GM12801 (cell line): ENCODE results near the gene CCDC74B.
"Not testable (repeated sequence)": the region's sequence is repeated elsewhere in the genome, so short reads cannot be mapped to it uniquely, and the experiment has no call there.

ENCODE experiments used
- CTCF ChIP-seq: IDR thresholded peaks from one replicate; pipeline ENCODE4 v1.5.1; 2011; ENCODE audit warnings: control low read depth; ENCODE audit not compliant: insufficient read length; ENCODE audit errors: extremely low read depth

CCDC74B gene

GRCh38 chr2:130156624-130157004 lies 11.7 kb upstream of the CCDC74B start:
- no peak for TF ChIP-seq CTCF

DNA sequence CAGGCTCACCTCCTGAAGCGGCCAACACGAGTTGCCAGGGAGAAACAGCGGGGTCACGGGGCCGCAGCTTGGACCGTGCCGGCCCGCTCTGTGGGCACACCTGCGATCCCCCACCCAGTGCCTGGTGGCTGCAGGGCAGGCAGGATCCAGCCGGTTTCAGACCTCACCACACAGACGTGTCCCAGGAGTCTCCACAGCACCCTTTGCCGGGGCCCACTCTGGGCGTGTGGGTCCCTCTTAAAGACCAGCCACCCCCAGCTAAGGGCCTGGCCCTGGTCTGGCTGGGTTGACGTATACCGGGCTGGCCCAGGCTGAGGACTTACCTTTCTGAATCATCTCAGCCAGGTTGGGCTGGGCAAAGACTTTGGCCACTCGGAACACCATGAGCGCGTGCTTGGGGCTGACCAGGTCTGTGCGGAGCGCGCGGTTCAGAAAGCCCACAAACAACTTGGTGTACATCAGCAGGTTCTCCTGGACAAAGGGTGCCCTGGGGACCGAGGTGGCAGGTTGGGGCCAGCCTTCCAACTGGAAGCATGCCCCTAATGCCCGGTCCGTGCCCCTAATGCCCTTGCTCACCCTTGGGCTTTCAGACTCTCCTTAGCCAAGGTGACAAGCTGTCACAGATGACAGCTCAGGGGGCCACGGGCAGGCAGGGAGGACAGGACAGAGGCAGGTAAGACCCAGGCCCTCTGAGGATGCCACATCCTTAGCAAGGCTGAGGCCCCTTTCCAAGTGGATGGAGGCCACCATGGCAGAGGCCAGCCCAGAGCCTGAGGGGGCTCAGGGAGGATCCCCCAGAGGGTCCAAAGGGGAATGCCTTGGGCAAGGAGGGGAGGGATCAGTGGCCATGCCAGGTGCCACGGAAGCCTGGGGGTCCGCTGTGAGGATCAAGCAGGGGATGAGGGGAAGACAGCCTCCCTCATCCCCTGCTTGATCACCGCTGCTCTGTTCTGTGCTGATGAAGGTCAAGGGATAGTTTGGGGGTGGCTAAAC lies 10.2 kb upstream of the CCDC74B start:
- TF ChIP-seq CTCF = no peak

GRCh38 chr2:130152816-130153595 lies 8.1 kb upstream of the CCDC74B start:
- no peak for TF ChIP-seq CTCF

GRCh38 chr2:130150181-130151144 lies 5.6 kb upstream of the CCDC74B start:
- TF ChIP-seq CTCF = no peak

DNA sequence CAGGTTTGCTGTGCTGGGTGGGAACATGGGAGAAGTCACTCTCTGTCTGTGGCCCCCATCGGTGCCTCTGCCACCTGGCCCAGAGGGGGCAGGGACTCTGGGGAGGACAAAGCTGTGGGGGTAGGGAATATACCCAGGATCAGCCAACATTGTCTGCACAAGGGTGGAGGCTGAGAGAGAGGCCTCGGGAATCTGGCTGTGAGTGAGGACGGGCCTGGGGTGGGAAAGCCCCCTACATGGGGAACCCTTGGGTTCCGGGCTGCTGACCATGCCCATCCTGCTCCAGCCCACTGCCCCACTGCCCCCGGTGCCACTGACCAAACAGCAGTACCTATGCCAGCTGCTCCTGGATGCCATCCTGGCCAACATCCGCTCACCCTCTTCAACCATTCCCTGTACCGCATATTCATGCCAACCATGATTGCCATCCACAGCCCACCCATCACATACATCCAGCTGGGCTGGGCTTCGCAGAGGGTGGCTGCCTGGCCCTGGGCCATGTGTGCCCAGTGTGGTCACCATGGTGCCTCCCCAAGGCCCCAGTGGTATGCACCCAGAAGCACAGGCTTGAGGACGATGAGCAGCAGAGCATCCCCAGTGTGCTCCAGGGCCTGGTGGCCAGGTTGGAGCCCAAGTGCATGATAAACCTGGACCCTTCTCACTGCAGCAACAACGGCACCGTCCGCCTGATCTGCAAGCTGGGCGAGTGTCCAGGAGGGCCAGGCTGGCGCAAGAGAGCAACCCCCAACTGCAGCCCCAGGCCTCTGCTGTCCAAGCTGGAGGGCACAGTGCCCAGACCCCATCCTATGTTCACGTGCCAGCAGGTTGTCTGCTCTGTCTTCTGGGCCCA lies 9.0 kb downstream of the CCDC74B start:
- TF ChIP-seq CTCF = no peak

DNA sequence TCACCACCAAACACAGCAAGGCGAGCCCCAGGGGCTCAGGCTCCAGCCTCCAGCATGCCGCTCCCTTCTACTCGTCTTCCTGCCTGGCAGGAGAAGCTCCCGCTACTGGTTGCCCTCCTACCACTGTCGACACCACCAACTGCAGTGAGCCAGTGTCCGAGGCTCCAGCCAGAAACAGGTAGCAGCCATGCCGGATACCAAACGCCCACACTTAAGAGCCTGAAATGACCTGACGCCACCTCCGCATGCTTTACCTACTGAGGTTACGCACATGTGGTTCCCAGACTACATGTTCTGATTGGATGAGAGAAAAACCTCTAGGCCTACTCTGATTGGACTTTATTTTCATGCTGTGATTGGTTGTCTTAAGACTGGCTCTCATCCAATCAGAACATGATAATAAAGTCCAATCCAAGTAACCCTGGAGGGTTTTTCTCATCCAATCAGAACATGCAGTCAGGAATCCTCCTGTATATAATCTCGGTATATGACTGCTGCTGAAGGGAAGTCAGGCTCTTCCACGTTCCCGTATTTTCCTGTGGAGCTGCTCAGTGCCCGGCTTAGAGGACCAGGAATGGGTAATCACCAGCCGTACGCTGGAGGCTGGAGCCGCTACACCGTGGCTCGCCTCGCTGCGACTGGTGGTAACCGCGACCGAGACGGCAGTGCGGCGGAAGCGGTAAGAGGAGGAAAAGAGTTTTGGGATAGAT lies 15.6 kb downstream of the CCDC74B start, which contains the start of gene POTEF:
TSS of gene POTEF (minus strand) at position 103 of the 710 bp plus-strand sequence. CDS start 8,707 bp downstream, outside the sequence.
- TF ChIP-seq CTCF = not testable (repeated sequence)
